Fibroblast of skin of back (primary cell): ENCODE data around the gene PRKG1.
A peak's percentile ranks its signal among the peaks of the same experiment; 100 is the strongest.

ENCODE experiments used
- DNase-seq: peaks from one replicate; pipeline ENCODE4 v3.0.0-alpha.2; 2013

The PRKG1 gene

GRCh38 chr10:51894771-51895578 lies 820.7 kb downstream of the PRKG1 start:
- DNase-seq, result peak; percentile 82

GRCh38 chr10:51896849-51897248 lies 822.6 kb downstream of the PRKG1 start:
- DNase-seq, result peak; percentile 67

- DNase-seq, result no peak
Measured at GRCh38 chr10:51897560-51897959, 823.3 kb downstream of the PRKG1 start.

GRCh38 chr10:51900180-51900579 lies 825.9 kb downstream of the PRKG1 start:
- no peak for DNase-seq

- no peak for DNase-seq
Measured at GRCh38 chr10:51903675-51904074, 829.4 kb downstream of the PRKG1 start.

- no peak for DNase-seq
Measured at GRCh38 chr10:51905032-51905431, 830.7 kb downstream of the PRKG1 start.

GRCh38 chr10:51907361-51907760 lies 833.1 kb downstream of the PRKG1 start:
- no peak for DNase-seq

- no peak for DNase-seq
Measured at GRCh38 chr10:51910189-51910588, 835.9 kb downstream of the PRKG1 start.

GRCh38 chr10:51910596-51910995 lies 836.3 kb downstream of the PRKG1 start:
- DNase-seq, result no peak

GRCh38 chr10:51911723-51912122 lies 837.4 kb downstream of the PRKG1 start:
- DNase-seq, result no peak

- peak; percentile 33 for DNase-seq
Measured at GRCh38 chr10:51915031-51915542, 840.8 kb downstream of the PRKG1 start.

GRCh38 chr10:51918440-51918839 lies 844.2 kb downstream of the PRKG1 start:
- no peak for DNase-seq

GRCh38 chr10:51918884-51919325 lies 844.6 kb downstream of the PRKG1 start:
- DNase-seq, result no peak

- DNase-seq, result no peak
Measured at GRCh38 chr10:51920672-51921071, 846.4 kb downstream of the PRKG1 start.

- no peak for DNase-seq
Measured at GRCh38 chr10:51924359-51924758, 850.1 kb downstream of the PRKG1 start.

GRCh38 chr10:51926337-51926736 lies 852.0 kb downstream of the PRKG1 start:
- DNase-seq, result no peak

GRCh38 chr10:51928162-51928561 lies 853.9 kb downstream of the PRKG1 start:
- no peak for DNase-seq

- no peak for DNase-seq
Measured at GRCh38 chr10:51932530-51932929, 858.2 kb downstream of the PRKG1 start.

- DNase-seq, result no peak
Measured at GRCh38 chr10:51934373-51934772, 860.1 kb downstream of the PRKG1 start.

GRCh38 chr10:51935341-51935740 lies 861.1 kb downstream of the PRKG1 start:
- no peak for DNase-seq

- DNase-seq, result peak; percentile 81
Measured at GRCh38 chr10:51937308-51938140, 863.2 kb downstream of the PRKG1 start.

GRCh38 chr10:51950371-51950995 lies 876.2 kb downstream of the PRKG1 start:
- no peak for DNase-seq

- no peak for DNase-seq
Measured at GRCh38 chr10:51950996-51951555, 876.8 kb downstream of the PRKG1 start.
